ENCODE measurements around the gene FAM83B. TPM values are rescaled to one million over a fixed set of nuclear protein-coding genes. Genes with fewer than 3 reads are reported as not detected.

FAM83B gene
- total and polyA plus RNA-seq, 10 of the 15 experiments (the other 5 are each of a cell fraction or from before 2014, with no cell fraction given), result 0.05 TPM; not detected in 9

GRCh38 chr6:54860132-54860531 lies 13.6 kb downstream of the FAM83B start:
- ChIA-PET SMC1A (ENCODE audit: uncharacterized antibody, unreplicated experiment) (interaction anchor here (0.7 kb wide), 1 partner anchor 289 kb away, joined by 3 read pairs; no protein-coding TSS in a partner anchor), RAD21 (ENCODE audit: unreplicated experiment) (no interaction called here), POLR2A (no interaction called here), CTCF (interaction anchor here (1.6 kb wide), 1 partner anchor 143 kb away, joined by 5 read pairs; no protein-coding TSS in a partner anchor)
- TF ChIP-seq ZSCAN29 (IDR thresholded peaks at IDR 0.05), result no peak
- TF ChIP-seq, protein P1, sequence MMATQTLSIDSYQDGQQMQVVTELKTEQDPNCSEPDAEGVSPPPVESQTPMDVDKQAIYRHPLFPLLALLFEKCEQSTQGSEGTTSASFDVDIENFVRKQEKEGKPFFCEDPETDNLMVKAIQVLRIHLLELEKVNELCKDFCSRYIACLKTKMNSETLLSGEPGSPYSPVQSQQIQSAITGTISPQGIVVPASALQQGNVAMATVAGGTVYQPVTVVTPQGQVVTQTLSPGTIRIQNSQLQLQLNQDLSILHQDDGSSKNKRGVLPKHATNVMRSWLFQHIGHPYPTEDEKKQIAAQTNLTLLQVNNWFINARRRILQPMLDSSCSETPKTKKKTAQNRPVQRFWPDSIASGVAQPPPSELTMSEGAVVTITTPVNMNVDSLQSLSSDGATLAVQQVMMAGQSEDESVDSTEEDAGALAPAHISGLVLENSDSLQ (IDR thresholded peaks at IDR 0.05), result no peak
- TF ChIP-seq CHD4 (IDR thresholded peaks at IDR 0.05), result no peak
- no peak for TF ChIP-seq YY1 (IDR thresholded peaks at IDR 0.05; ENCODE audit: low read depth, low read length)
- no peak for TF ChIP-seq CREB1 (IDR thresholded peaks at IDR 0.05; ENCODE audit: low read depth)
- TF ChIP-seq CBFB (IDR thresholded peaks at IDR 0.05; ENCODE audit: low read depth), result no peak
- no peak for TF ChIP-seq HDAC6 (IDR thresholded peaks at IDR 0.05; ENCODE audit: unreplicated experiment)
- TF ChIP-seq JUND (IDR thresholded peaks at IDR 0.05; ENCODE audit: low read depth, low read length), result no peak
- TF ChIP-seq TAF1 (IDR thresholded peaks at IDR 0.05; ENCODE audit: borderline replicate concordance, low read depth, low read length), result no peak
- TF ChIP-seq MTA3 (IDR thresholded peaks at IDR 0.05; ENCODE audit: borderline replicate concordance, low read length), result no peak
- ATAC-seq, result no peak
- in situ Hi-C loops (cut with MboI) (no loop called here), intact Hi-C loops (cut with micrococcal nuclease; ENCODE audit: unreplicated experiment) (no loop called here)
- Histone ChIP-seq H3K4me1 (ENCODE audit: control insufficient read depth, insufficient read depth, low read length) (no peaks in the 10 kb centered on the region), H3K27ac (ENCODE audit: control insufficient read depth, insufficient read depth) (no peak overlapping the region), H3K27me3 (replicated peaks in 1 of 2; ENCODE audit: control insufficient read depth in 2 of 2, insufficient read depth in 2 of 2, low read length in 1 of 2) (no peaks in the 10 kb centered on the region), H3K4me3 (no peak overlapping the region), H3K36me3 (ENCODE audit: control insufficient read depth in 2 of 2, insufficient read depth in 2 of 2, low read length in 1 of 2) (no peaks in the 10 kb centered on the region), H3K9ac (ENCODE audit: control insufficient read depth, insufficient read depth, low read length) (no peak overlapping the region), H2AFZ (ENCODE audit: control insufficient read depth, low read depth, low read length) (no peak overlapping the region), H4K20me1 (ENCODE audit: control insufficient read depth, insufficient read depth) (no peaks in the 10 kb centered on the region), H3K9me3 (replicated peaks; ENCODE audit: control insufficient read depth, insufficient read depth, low read length) (no peaks in the 10 kb centered on the region), H3K4me2 (ENCODE audit: control insufficient read depth, insufficient read depth) (no peak overlapping the region), H3K79me2 (ENCODE audit: control insufficient read depth, insufficient read depth, low read length) (no peaks in the 10 kb centered on the region)
- DNase-seq (ENCODE audit: low read depth, low spot score), result no peak
- no TSS peak for BruUV-seq (replicated peaks)
- FAIRE-seq, result no peak

Measured in GM12878 (cell line).